ENCODE measurements around the gene HOXA3.

The HOXA3 gene

DNA sequence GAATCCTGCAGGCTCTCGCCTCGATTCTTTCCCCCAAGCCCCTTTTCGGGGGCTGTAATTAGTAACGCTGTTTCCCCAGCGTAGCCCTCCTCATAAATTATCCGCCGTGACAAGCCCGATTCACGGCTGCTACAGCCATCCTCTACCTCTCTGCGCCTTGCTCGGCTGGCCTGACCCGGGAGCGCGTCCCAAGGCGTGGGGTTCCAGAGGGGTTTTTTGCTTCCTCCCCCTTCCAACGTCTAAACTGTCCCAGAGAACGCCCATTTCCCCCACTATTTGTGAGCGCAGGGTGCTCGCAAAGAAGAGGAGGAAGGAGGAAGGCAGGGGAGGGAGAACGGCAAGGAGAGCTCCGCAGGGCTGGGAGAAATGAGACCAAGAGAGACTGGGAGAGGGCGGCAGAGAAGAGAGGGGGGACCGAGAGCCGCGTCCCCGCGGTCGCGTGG, 9.8 kb downstream of the HOXA3 start:
- DNase-seq: no peak

DNA sequence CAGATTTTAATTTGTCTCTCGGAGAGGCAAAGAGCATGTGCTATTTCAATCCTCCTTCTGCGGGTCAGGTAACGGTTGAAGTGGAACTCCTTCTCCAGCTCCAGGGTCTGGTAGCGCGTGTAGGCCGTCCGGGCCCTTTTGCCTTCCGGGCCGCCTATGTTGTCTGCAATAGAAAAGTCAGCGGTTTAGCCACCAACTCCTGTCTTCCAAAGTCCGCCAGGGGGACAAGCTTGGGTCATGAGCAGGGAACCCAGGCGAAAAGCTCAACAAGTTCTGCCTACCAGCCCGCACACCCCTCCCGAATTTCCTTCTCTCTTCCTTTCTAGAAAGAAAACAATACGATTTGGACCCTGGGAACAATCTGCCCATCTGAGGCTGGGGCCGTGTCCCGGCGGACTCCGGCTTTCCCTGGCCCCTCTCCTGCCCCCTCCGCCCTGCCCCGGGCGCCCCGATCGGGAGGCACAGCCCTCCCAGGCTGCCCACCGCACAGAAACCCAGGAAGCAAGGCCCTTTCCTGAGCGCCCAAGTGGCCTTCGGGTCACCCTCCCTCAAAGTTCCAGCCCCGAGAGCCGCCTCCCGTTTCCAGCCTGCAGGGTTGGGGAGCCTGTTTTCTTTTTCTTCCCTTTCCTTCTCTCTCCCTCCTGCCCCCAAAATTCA, 10.3 kb downstream of the HOXA3 start:
- no peak for DNase-seq

DNA sequence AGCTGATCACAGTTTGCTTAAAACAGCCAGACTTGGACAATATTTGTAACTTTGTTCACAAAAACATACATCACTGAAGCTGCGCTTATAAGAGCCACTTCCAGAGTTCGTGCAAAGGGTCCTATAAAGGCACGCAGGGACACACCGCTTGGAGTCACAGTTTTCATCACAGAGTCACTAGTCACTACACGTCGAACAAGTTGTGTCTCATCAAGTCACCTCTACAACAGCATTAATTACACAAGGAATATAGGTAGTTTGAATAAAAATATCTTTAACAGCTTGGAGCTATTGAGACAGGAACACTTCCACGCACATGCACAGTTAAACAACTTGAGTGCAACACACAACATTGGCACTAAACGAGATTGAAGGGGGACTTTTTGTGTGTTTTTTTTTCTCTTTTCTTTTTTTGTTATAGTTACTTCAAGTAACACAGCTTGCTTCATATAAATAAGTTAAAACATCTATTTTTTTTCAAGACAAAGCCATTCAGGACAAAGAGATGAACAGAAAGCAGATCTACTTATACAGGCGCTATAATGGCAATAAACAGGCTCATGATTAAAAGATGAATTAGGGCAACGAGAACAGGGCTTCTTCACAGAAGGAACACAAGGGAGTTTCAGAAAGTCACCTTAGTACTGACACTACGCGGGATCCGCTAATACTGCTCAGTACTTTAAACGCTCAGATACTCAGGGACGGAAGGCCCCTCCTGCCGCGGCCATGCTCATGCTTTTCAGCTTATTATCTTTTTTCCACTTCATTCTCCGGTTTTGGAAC, 11.1 kb downstream of the HOXA3 start:
- DNase-seq: no peak

DNA sequence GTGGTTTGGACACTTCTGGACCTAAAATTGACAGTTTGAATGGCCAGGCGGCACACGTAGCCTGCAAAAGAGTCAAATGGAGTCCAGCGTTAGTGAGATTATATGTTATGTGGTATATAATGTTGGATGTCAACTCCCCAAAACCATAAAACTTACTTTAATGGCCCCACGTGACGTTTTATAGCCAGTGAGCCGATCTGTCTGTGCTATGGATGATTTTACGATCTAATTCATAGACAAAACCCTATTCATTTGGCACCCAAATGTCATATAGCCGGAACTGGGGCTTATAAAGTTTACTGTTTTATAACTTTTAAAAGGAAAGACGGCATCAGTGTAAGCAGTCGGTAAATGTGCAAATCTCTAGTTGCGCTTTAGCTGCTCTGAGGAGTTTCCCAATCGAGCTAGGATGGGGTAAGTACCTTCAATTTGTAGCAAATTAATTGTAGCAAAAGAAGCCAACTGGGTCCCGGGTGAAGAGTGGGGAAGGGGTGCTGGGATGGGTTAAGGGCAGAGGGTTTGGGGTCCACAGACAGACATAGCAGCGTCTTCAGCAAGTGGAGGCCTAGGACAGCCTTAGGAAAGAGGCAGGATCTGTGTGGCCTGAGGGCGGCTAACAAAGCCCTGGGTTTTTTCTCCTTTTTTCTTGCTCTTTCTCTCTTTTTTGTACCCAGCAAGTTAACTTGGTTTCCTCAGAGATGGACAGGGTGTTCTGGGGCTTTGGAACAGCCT, 12.1 kb downstream of the HOXA3 start:
- DNase-seq: no peak

DNA sequence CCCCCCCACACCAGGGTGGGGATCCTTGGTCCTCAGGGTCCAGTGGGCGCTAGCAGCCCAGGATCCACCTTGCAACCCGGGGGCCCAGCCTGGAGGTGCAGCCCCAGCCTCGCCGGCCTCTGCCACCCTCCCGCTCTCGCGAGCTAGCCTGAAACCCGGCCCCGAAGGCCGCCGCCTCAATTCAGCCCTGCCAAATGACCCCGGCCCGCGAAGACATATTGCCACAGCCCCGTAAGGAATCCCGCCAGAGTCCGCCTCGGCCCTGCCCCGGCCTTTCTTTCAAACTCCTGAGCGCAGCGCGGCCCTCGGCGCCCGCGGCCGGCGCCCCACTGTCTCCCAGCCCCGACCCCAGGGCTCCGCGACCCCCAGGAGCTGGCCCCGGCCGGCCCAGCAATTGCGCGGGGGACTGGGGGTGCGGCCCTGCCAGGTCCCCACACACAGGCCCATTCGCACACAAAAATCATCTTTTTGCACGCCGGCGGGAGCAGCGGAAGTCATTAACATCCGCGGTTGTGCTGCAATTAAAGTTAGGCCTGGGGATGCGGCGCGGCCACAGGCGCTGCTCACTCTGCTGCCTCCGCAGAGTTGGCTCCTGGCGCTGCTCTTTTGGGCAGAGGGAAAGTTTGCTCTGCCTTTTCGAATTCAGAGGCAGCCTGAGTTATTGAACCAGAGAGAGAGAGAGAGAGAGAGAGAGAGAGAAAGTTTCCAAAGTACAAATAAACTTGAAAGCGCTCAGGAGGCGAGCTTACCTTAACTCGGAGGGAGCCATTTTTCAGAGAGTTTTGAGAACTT, 12.9 kb downstream of the HOXA3 start:
- no peak for DNase-seq

DNA sequence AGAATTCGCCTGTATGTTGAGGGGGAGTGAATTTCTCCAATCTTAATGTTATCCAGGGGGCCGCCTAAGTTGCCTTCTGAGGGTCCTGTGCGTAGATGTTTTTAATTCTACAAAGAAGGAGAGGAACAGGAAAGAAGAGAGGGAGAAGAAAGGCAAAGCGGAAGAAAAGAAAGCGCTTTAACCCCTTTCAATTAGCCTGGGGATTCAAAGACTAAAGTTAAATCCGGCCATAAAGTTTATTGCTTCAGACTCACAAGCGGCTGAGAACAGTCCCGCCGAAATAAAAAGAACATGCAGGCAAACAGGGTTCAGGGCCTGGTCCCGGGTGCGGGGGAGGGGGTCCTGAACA, 13.4 kb downstream of the HOXA3 start:
- DNase-seq: no peak

DNA sequence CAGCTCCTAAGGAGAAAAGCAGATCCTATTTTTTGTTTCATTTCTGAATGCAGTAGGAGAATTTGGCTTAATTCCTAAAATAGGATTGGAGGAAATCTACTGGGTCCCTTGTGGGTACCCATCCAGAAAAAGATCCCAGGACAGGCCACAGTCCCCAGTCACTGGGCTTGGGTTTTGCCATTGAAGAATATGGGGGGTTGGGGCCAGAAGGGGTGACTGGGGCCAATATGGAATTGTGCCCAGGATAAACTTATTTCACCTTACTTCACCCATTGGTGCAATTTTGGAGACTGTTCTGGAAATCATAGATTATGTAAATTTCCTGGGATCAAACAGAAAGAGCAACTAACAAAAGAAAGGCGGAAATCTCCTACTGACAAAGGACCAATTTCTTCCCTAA, 13.9 kb downstream of the HOXA3 start:
- DNase-seq: no peak

DNA sequence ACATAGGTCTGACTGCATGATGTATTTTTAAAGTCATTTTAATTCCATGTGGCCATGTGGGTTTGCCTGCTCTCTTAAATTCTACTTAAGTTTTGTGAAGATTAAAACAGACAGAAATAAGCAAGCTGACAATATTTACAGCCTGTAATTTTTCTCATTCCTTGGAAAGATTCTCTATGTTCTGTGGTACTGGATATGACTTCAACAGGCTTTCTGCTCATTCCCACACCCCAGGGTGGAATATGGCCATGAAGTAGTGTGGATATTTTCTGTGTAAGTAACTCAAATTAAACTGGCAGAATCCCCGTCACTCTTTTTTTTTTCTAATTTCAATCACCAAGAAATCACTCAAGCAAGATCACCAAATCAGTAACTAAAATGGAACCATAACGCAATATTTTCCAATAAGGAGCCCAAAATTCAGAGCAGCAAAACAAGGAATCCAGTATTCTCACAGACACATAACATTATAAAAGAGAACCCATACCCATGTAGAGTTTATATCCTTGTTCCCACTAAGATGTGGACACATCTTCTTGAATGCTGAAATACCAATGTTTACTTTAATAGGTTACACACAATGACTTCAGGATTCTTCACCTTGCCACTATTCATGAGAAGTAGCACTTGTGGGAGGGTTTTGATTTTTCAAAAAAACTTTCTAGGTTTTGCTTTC, 14.6 kb downstream of the HOXA3 start:
- DNase-seq: no peak

DNA sequence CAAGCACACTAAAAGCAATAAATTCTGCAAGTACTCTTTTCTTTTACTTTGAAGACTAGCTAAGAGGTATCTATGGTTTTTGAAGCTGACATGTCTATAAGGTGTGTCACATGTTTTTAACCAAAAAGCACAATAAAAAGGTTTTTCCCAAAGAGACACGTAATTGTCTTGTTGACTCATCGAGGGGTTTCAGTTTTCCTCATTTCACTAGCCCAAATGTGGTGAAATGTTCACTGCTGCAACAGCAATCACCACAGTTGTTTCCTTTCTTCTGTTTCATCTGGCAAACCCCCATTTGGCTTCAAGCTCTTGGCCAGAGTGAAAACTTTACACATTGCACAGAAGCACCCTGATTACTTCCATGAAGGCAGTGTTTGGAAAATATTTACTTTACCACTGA, 18.0 kb downstream of the HOXA3 start:
- DNase-seq: no peak

DNA sequence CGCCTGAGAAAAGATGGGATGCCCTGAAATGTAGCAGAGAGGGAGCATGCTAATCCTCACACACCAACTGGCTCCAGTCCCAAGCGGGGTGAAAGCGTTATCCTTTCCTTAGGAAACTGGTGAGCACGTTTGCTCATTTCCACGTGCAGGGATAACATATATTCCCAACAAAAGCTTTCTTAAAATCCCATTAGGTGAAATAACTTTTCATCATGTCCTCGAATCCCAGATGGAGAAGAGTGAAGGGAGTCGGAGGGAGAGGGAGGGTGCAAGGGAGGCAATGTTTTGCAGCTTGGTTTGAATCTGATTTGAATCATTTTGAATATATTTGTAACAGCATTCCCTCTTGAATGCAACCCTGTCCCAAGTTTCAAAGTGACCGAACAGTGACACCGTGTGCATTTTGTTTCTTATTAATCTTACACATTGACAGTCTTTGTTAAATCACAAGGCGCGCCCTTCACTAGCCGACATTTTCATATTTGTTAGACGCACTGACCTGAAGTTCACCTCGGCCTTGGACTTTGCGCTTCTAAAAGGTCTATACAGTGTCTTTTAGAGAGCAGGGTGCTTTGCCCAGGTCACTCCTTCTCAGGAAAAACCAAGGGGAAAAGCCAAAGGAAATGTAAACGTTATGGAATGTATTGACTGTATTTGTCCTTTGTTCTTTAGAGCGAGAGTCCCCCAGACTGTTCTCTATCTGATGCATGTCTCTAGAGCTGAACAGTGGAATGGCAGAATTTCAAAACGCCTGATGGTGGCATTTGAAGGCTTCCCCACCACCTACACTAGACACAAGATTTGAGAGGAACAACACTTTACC, 18.8 kb downstream of the HOXA3 start:
- DNase-seq: no peak

DNA sequence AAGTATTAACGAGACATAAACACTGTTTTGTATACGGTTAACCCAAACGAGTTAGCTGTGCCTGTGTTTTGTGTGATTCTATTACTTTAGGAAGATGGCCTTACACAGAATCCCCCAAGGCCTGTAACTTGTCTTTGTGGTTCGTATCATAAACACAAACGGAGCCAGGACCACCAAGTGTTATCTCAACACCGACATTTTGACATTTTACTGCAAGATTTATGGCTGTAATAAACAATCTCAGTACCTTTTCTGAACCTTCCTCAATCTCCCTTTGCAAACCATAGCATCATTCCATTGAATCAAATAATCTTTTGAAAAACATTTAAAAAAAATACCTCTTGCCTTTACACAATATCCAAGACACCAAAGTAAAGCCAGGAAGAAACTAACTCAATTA, 19.4 kb downstream of the HOXA3 start:
- no peak for DNase-seq

DNA sequence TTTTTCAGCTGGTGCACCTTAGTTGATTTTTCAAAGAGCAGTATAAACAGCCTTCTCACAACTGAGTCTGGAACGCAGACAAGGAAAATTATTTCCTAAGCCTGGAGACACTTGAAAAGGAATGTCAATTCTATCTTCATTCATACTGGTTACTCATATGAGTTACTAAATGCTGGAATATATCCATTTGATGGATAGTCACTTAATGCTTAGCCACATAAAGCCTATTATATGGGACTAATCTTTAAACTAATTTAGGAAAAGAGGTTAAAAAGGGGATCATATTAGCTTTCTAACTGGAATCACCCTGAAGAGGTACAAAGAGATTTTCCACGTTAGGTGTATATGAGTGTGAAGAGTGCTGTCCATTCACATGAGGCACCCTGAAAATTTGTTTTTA, 20.2 kb downstream of the HOXA3 start:
- no peak for DNase-seq

DNA sequence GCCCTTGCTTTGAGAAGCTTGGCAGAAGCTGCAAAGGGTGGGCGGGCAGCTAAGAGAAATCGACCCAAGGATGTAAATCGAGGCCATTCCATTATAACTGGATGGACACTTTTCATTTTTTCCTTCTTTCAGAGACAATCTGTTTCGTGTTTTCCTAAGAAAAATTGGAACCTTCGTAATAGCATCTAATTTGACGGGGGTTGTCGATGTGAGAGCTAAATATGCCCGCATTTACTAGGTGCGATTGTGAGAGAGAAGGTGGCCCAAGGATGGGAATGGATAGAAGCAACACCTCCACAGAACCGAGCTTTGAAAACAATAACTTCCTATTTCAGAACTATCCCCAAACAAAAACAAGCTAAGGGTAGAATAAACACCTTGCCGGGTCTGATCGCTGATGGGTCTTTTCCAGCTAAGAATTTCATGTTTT, 21.0 kb downstream of the HOXA3 start:
- DNase-seq: no peak

DNA sequence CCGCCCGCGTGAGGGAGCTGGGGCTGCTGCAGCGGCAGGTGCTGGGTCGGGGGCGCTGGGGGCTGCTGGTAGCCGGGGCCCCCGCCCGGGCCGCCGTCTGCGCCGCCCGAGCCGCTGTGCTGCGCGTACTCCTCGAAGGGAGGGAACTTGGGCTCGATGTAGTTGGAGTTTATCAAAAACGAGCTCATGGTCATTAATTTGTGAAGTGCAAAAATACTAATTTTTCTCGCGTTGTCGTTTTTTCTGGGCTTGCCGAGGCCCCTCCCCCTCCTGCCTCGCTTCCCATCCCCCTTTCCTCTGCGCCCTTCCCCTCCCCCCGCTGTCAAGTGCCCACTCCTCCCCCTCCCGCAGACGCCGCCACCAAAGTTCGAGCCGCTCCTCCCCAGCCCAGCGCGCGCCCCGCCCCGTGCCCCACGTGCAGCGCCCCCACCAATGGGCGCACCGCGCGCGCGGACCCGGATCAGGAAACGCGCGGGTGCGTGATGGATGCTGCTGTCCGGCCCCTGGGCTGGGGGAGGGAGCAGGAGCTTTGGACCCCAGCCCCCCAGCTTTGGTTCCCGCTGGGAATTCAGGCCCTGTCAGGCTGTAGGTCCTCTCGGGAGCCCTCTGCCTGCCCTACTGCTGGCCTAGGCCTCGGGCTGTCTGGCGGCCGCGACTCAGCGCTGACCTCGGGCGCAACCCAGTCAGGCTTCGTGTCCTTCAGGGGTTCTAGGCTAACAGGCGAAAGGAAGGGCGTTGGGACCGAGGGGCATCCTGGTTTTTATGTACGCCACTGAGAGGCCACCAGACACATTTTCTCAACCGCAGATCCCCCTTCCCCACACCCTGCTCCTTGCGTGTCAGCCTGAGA, 21.6 kb downstream of the HOXA3 start, which contains the start of gene HOXA4:
Gene HOXA4 (minus strand): TSS at position 218 of the 850 bp plus-strand sequence. CDS start 24 bp downstream, at position 194.
- DNase-seq: peak; percentile 80

DNA sequence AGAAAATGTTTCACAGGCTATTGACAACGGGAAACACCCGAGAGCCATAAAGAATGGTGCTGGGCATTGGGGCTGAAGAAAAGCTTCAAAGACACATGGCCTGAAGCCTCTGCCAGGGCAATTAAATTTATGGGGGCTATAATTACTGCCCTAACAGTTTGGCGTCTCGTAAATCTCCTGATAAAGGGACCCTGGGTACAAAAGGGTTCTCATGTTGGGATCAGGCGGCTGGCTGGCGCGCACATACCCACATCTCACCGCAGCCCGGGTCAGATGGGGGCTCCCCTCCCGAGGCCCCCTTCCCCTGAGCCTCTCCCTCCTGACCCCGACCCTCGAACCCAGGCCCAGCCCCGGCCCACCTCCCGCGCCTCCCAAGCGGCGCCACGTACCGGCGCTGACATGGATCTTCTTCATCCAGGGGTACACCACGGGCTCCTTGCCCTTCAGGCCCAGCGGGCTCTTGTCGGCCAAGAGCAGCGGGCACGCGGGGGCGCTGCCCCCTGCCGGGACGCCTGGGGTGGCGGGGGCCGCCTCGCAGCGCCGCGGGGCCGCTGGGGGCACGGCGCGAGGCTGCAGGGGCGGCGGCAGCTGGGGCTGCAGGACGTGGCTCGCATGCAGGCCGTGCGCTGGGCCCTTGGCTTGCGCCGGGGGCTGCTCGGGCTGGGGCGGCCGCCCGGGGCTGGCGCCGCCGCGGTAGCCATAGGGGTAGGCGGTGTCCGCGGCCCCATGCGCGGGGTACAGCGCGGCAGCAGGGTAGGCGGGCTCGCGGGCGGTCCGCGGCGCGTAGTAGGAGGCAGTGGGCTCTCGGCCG, 22.4 kb downstream of the HOXA3 start:
- DNase-seq: no peak

DNA sequence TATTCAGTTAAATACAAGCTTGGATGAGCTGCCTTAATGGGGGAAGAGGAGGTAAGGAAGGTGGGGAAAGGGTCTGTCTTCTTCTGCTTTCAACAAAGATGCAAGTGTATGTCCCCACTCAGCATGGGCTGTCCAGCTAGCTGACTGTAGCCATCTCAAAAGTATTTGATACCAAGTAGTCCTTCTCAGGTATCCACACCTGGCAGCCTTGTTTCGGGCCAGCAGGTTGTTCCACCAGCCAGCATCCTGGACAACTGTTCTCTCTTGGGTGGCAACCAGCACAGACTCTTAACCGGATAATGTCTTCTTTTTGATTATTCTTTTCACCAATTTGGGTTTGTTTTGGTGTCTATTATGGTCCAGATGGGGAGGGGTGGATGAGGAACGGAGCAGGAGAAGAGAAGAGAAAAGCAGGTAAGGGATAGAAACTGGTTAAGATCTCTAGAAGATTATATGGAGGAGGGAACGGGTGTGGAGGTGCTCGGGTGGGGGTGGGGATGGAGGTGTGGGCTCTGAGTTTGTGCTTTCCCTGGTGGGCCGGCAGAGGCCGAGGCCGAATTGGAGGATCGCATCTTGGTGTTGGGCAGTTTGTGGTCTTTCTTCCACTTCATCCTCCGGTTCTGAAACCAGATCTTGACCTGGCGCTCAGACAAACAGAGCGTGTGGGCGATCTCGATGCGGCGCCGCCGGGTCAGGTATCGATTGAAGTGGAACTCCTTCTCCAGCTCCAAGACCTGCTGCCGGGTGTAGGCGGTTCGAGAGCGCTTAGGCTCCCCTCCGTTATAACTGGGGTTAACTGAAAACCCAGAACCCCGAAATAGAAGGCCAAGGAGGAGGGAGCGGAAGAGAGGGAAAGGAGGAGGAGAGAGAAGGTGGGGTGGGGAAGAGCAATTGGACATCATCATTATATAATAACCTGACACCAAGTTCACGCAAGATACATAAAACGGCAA, 23.3 kb downstream of the HOXA3 start:
- DNase-seq: no peak

DNA sequence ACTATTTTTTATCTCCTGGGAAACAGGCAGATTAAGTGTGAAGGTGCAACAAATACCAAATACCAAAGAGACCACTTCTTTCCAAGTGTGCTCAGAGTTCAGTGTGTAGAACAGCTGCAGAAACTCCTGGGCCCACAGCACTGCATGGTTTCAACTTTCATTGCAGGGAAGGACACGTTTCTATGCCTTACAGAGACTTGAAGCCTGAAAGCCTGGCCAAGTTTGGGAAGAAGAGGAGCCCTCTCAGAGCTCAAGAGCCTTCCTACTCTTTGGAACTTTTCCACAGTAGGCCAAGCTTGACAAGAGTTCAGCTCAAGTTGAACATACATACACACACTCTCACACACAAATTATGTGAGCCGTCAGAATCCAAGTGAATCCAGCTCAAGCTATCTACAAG, 24.3 kb downstream of the HOXA3 start:
- no peak for DNase-seq

DNA sequence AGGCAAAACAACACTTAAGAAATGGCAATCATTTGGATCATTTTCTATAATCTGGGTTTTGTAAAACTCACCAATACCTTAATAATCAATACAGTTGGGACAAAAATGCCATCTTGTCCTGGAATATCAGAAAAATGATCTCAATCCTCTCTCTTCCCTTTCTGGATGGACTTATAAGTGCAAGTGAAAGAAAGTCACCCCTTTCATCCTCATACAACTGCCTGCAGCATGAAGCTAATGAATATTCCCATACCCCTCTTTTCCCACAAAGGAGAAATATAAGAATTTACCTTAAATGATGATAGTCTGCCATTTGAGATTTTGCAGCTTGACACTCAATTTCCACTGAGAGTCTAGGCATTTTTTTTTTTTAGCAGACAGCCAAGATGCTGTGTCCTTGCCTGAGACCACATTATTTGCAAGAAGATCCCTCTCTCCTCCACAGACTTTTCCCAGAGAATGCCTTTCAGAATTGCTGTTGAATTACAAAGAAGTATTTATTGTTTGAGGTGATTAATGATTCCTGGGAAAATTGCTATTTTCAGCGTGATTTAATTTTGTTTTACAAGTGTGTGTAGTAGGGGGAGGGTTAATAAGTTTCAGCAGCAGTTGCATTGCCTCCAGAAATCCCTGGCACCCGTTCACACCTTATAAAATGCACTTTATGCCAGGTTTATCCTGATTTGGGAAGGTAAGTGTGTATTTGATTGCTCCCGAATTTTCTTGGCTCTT, 25.6 kb downstream of the HOXA3 start:
- DNase-seq: no peak

Measured in CD4-positive, alpha-beta T cell treated with Interleukin-12 subunit alpha and Interleukin-12 subunit beta, for 1 hour (primary cell).